Tibial artery (tissue), 4 donors: ENCODE measurements around the gene ADAM11.

ENCODE experiments used
- DNase-seq, 2 donors: peaks; one replicate each; pipeline ENCODE4 v3.0.0-alpha.2; 2019
- H3K27ac ChIP-seq, 2 donors: fragments of 200-600 bp; sonication (generic) in 1 of 2; 1 replicate in 1 of 2; 2 replicates in 1 of 2; pipeline ENCODE4 v1.5.1; 2018 to 2019; ENCODE audit warnings: mild to moderate bottlenecking in 1 of 2
- H3K27me3 ChIP-seq, 2 donors: fragments of 200-600 bp; sonication (generic) in 1 of 2; one replicate each; pipeline versions ENCODE4 v1.5.1 to v1.6.0; 2016 to 2019
- H3K36me3 ChIP-seq, 3 donors: fragments of 200-600 bp; sonication (generic) in 2 of 3; one replicate each; pipeline ENCODE4 v1.5.1; 2016 to 2019; ENCODE audit warnings: mild to moderate bottlenecking in 2 of 3
- H3K4me1 ChIP-seq, 4 donors: fragments of 200-600 bp; sonication (generic) in 2 of 4; 1 replicate in 3 of 4; 2 replicates in 1 of 4; pipeline ENCODE4 v1.5.1; 2016 to 2019
- H3K4me3 ChIP-seq, 2 donors: fragments of 200-600 bp; sonication (generic) in 1 of 2; 1 replicate in 1 of 2; 2 replicates in 1 of 2; pipeline ENCODE4 v1.5.1; 2018 to 2019; ENCODE audit warnings: mild to moderate bottlenecking in 2 of 2
- H3K9me3 ChIP-seq, 3 donors: fragments of 200-600 bp; sonication (generic) in 1 of 3; one replicate each; pipeline ENCODE4 v1.5.1; 2016 to 2019
- intact Hi-C: fragments of 100-400 bp; cut with DNase I; formaldehyde crosslinking; loops from one replicate; pipeline ENCODE4 v1.15.0; 2023; ENCODE audit warnings: low total_unique reads
- TF ChIP-seq, protein P1 (sequence below), 2 experiments: fragments of 200-600 bp in 1 of 2; fragments of 450-650 bp in 1 of 2; IDR thresholded peaks; one replicate each; pipeline ENCODE4 v1.5.1; 2017 to 2019; ENCODE audit warnings: antibody characterized with exemption in 2 of 2, mild to moderate bottlenecking in 1 of 2, moderate library complexity in 1 of 2

ADAM11 gene

DNA sequence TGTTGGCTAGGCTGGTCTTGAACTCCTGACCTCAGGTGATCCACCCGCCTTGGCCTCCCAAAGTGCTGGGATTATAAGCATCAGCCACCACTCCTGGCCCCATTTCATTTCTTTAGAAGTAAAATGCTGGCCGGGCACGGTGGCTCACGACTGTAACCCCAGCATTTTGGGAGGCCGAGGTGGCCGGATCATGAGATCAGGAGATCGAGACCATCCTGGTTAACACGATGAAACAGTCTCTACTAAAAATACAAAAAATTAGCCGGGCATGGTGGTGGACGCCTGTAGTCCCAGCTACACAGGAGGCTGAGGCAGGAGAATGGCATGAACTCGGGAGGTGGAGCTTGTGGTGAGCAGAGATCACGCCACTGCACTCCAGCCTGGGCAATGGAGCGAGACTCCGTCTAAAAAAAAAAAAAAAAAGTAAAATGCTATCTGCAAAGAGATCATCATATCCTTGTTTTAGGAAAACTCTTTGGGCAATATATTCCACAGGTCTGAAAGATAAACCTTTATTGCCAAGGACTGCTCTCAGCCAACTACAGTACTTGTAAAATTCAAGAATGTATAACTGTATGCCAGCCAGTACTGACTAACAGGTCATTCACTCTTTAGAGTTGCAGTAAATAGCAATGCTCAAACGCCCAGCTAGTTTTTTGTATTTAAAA lies 67.5 kb downstream of the ADAM11 start:
- H3K27ac ChIP-seq: no peak overlapping the region
- intact Hi-C loops: no loop called here

DNA sequence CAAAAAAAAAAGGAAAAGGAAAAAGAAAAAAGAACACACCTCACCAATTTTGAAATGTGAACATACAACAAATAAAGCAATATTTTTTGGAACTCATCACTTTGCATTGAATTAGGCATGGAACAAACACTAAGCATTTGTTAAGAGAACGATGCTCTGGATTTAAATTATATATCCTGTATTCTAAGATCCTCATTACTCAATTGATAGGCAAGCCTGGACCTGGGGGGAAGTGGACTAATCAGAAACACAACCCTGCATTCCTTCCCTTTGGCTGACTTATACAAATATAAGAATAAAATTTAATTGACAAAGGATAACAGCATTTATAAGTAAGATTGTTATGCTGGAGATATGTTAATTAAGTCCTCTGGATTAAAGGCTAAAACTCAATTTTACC lies 69.1 kb downstream of the ADAM11 start:
- Histone ChIP-seq H3K9me3 (no peaks in the 10 kb centered on the region), H3K4me1 (peaks cover 0 to 34% (median 10%) of the 10 kb centered on the region in 4 donors), H3K27me3 (peaks cover 0 to 6% of the 10 kb centered on the region in 2 donors), H3K4me3 (no peak overlapping the region), H3K36me3 (no peaks in the 10 kb centered on the region), H3K27ac (no peak overlapping the region)
- TF ChIP-seq, protein P1, sequence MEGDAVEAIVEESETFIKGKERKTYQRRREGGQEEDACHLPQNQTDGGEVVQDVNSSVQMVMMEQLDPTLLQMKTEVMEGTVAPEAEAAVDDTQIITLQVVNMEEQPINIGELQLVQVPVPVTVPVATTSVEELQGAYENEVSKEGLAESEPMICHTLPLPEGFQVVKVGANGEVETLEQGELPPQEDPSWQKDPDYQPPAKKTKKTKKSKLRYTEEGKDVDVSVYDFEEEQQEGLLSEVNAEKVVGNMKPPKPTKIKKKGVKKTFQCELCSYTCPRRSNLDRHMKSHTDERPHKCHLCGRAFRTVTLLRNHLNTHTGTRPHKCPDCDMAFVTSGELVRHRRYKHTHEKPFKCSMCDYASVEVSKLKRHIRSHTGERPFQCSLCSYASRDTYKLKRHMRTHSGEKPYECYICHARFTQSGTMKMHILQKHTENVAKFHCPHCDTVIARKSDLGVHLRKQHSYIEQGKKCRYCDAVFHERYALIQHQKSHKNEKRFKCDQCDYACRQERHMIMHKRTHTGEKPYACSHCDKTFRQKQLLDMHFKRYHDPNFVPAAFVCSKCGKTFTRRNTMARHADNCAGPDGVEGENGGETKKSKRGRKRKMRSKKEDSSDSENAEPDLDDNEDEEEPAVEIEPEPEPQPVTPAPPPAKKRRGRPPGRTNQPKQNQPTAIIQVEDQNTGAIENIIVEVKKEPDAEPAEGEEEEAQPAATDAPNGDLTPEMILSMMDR (IDR thresholded peaks at IDR 0.05): no peak
- intact Hi-C loops: no loop called here
- DNase-seq: no peak

More for the DNA sequence above, 67.5 kb downstream of the ADAM11 start:
- Histone ChIP-seq H3K9me3 (no peaks in the 10 kb centered on the region), H3K4me1 (peaks cover 0 to 42% (median 12%) of the 10 kb centered on the region in 4 donors), H3K27me3 (peaks cover 0 to 6% of the 10 kb centered on the region in 2 donors), H3K4me3 (no peak overlapping the region), H3K36me3 (no peaks in the 10 kb centered on the region)
- no peak for DNase-seq
- TF ChIP-seq, protein P1 (IDR thresholded peaks at IDR 0.05): no peak

DNA sequence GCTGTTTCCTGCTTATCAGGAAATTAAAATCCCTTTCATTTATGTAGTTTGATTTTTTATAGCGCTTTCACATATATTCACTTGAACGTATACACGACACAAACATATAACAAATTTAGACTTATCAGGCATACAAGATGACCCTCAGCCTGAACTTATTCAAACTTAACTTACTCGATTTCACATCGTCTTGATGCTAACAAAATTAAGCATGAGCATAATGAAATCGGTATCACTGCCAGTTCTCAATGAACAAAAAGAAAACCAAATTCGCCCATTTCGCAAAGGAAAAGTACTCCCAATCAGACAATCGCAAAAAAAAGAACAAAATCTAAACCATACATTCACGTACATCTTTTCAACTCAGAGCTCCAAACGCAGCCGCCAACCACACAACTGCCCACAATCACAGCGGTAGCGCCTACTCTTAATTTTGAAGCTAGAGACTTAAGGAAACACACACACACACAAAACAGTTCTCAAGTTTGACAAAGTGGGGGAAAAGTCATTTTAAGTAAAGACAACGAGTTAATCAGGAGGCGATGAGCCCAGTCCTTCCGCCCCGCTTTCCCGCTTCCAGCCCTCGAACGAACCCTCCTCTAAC lies 70.2 kb downstream of the ADAM11 start:
- peak overlapping the region; percentile 71 to 82 for H3K4me3 ChIP-seq
- H3K27ac ChIP-seq: peak overlapping the region; percentile 89 to 92
- H3K27me3 ChIP-seq: peaks cover 0 to 6% of the 10 kb centered on the region in 2 donors
- intact Hi-C loops: no loop called here
- peak in 1 of 2 donors; percentile 66 for DNase-seq
- no peaks in the 10 kb centered on the region for H3K9me3 ChIP-seq
- H3K36me3 ChIP-seq: no peaks in the 10 kb centered on the region
- TF ChIP-seq, protein P1 (IDR thresholded peaks at IDR 0.05): no peak
- H3K4me1 ChIP-seq: peaks cover 0 to 29% (median 10%) of the 10 kb centered on the region in 4 donors

DNA sequence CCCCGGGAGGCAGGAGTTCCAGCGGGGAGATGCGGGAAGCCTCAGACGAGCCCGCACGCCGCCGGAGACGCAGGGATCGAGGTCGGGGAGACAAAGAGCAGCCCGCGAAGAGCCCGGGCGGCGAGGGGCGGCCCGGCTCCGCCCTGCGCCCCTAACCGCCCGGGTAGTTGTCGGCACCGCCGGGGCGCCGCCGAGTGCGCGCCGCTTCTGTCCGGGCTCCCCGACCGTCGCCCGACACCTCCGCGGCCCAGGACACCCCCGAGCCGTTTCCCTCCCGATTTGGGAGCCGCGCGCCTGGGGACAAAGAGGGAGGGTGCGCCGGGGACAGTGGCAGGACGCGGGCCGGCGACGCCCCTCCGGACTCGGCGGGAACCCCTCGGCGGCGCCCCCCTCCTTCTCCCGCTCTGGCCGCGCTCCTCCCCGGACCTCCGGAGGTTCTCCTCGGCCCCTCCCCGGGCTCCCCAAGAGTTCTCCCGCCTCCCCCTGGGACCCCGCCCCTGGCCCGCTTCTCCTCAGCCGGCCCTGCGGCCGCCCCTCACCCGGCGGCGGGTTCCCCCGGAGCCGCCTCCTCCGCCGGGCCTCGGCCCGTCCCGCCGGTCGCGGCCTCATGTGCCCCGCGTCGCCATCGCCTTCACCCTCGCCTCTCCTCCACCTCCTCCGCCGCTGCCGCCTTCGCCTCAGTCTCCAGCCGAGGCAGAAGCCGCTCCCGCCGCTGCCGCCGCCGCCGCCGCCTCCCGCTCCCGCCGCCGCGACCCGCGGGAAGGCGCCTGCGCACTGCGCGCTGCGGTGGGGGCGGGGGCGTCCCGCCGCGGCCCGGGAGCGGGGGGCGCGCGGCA lies 71.0 kb downstream of the ADAM11 start, which contains the start of gene GJC1:
GJC1 (minus strand) TSS at position 765 of the 836 bp plus-strand sequence. CDS start 24,470 bp downstream, outside the sequence.
- H3K4me1 ChIP-seq: peaks cover 0 to 29% (median 10%) of the 10 kb centered on the region in 4 donors
- DNase-seq: peak in 1 of 2 donors; percentile 70
- no peaks in the 10 kb centered on the region for H3K9me3 ChIP-seq
- intact Hi-C loops: no loop called here
- H3K36me3 ChIP-seq: no peaks in the 10 kb centered on the region
- peaks cover 0 to 6% of the 10 kb centered on the region in 2 donors for H3K27me3 ChIP-seq
- peak within 1 kb of the TSS; percentile 71 to 82 for H3K4me3 ChIP-seq
- peak within 1 kb of the TSS; percentile 89 to 92 for H3K27ac ChIP-seq
- TF ChIP-seq, protein P1 (IDR thresholded peaks at IDR 0.05): no peak
